HEK293 (cell line): ENCODE data around the gene CPT1C.

Experiments used
- CTCF ChIA-PET: fragments of 350-600 bp; formaldehyde crosslinking; extraction: SDS; loops from one replicate; lab custom pipeline; 2021; ENCODE audit warnings: antibody characterized with exemption; lab: Yijun Ruan, JAX
- POLR2A ChIA-PET: fragments of 300-600 bp; formaldehyde crosslinking; extraction: SDS; loops from one replicate; lab custom pipeline; 2020; ENCODE audit warnings: antibody characterized with exemption, inconsistent platforms; lab: Yijun Ruan, JAX
- H3K27ac ChIP-seq: fragments of 200-500 bp; sonication (Bioruptor generic); 2 replicates; pipeline ENCODE4 v1.5.1; 2014; ENCODE audit warnings: low read depth, low read length, control low read depth, inconsistent platforms; ENCODE audit errors: extremely low read depth
- H3K36me3 ChIP-seq, 2 experiments: fragments of 200-500 bp in 1 of 2; sonication (Bioruptor generic) in 1 of 2; 1 replicate in 1 of 2; 2 replicates in 1 of 2; pipeline ENCODE4 v1.5.1; 2014 to 2017; ENCODE audit warnings: inconsistent platforms in 2 of 2, low read length in 2 of 2; ENCODE audit not compliant: control insufficient read depth in 2 of 2, insufficient read depth in 1 of 2
- H3K4me1 ChIP-seq: fragments of 200-500 bp; sonication (Bioruptor generic); 2 replicates; pipeline ENCODE4 v1.5.1; 2014; ENCODE audit warnings: mild to moderate bottlenecking, low read length, inconsistent platforms; ENCODE audit not compliant: control insufficient read depth, insufficient read depth
- H3K4me3 ChIP-seq: 2 replicates; pipeline ENCODE4 v1.5.1; 2011; ENCODE audit warnings: low read depth, mild to moderate bottlenecking, control low read depth, low read length, moderate library complexity
- H3K9me3 ChIP-seq: fragments of 200-500 bp; sonication (Bioruptor generic); 2 replicates; pipeline ENCODE4 v1.5.1; 2014; ENCODE audit warnings: low read depth, low read length, inconsistent platforms; ENCODE audit not compliant: control insufficient read depth, insufficient read depth
- BCL11A ChIP-seq: fragments of 450-650 bp; formaldehyde crosslinking; IDR thresholded peaks from 2 replicates; pipeline ENCODE4 v1.5.1; 2016; ENCODE audit warnings: low read depth, missing biosample characterization, missing genetic modification characterization
- EGR2 ChIP-seq: fragments of 450-650 bp; formaldehyde crosslinking; IDR thresholded peaks from 2 replicates; pipeline ENCODE4 v1.5.1; 2016; ENCODE audit warnings: low read depth, missing biosample characterization, missing genetic modification characterization
- INSM2 ChIP-seq: fragments of 450-650 bp; formaldehyde crosslinking; IDR thresholded peaks from 2 replicates; pipeline ENCODE4 v1.5.1; 2016; ENCODE audit warnings: missing biosample characterization, missing genetic modification characterization
- KLF1 ChIP-seq: fragments of 450-650 bp; formaldehyde crosslinking; IDR thresholded peaks from 2 replicates; pipeline ENCODE4 v1.5.1; 2016; ENCODE audit warnings: missing biosample characterization, missing genetic modification characterization
- KLF9 ChIP-seq: fragments of 450-650 bp; formaldehyde crosslinking; IDR thresholded peaks from 2 replicates; pipeline ENCODE4 v1.5.1; 2016; ENCODE audit warnings: missing biosample characterization, missing genetic modification characterization, low read depth
- SALL2 ChIP-seq: fragments of 450-650 bp; formaldehyde crosslinking; IDR thresholded peaks from 2 replicates; pipeline ENCODE4 v1.5.0; 2017; ENCODE audit warnings: missing biosample characterization, mild to moderate bottlenecking, missing genetic modification characterization, borderline replicate concordance
- ZBTB44 ChIP-seq: fragments of 450-650 bp; IDR thresholded peaks from 2 replicates; pipeline ENCODE4 v1.5.1; 2018; ENCODE audit warnings: missing biosample characterization, mild to moderate bottlenecking, missing genetic modification characterization
- ZBTB8A ChIP-seq: fragments of 450-650 bp; formaldehyde crosslinking; IDR thresholded peaks from 2 replicates; pipeline ENCODE4 v1.5.1; 2016; ENCODE audit warnings: missing biosample characterization, missing genetic modification characterization
- ZFP3 ChIP-seq: fragments of 450-650 bp; formaldehyde crosslinking; IDR thresholded peaks from 2 replicates; pipeline ENCODE4 v1.5.1; 2016; ENCODE audit warnings: low read depth, missing biosample characterization, missing genetic modification characterization
- ZFP37 ChIP-seq: fragments of 450-650 bp; formaldehyde crosslinking; IDR thresholded peaks from 2 replicates; pipeline ENCODE4 v1.5.1; 2016; ENCODE audit warnings: missing biosample characterization, missing genetic modification characterization
- ZNF10 ChIP-seq: fragments of 450-650 bp; formaldehyde crosslinking; IDR thresholded peaks from 2 replicates; pipeline ENCODE4 v1.5.1; 2017; ENCODE audit warnings: missing biosample characterization, missing genetic modification characterization
- ZNF133 ChIP-seq: fragments of 450-650 bp; formaldehyde crosslinking; IDR thresholded peaks from 2 replicates; pipeline ENCODE4 v1.5.1; 2016; ENCODE audit warnings: missing biosample characterization, missing genetic modification characterization
- ZNF148 ChIP-seq: fragments of 450-650 bp; formaldehyde crosslinking; IDR thresholded peaks from 2 replicates; pipeline ENCODE4 v1.5.0; 2017; ENCODE audit warnings: missing biosample characterization, missing genetic modification characterization, borderline replicate concordance
- ZNF214 ChIP-seq: fragments of 450-650 bp; formaldehyde crosslinking; IDR thresholded peaks from 2 replicates; pipeline ENCODE4 v1.5.1; 2017; ENCODE audit warnings: missing biosample characterization, mild to moderate bottlenecking, missing genetic modification characterization, borderline replicate concordance
- ZNF239 ChIP-seq: fragments of 450-650 bp; formaldehyde crosslinking; IDR thresholded peaks from 2 replicates; pipeline ENCODE4 v1.5.1; 2016; ENCODE audit warnings: missing biosample characterization, missing genetic modification characterization
- ZNF302 ChIP-seq: fragments of 450-650 bp; formaldehyde crosslinking; IDR thresholded peaks from 2 replicates; pipeline ENCODE4 v1.5.1; 2016; ENCODE audit warnings: missing biosample characterization, missing genetic modification characterization, low read depth
- ZNF426 ChIP-seq: fragments of 450-650 bp; formaldehyde crosslinking; IDR thresholded peaks from 2 replicates; pipeline ENCODE4 v1.5.1; 2017; ENCODE audit warnings: missing biosample characterization, missing genetic modification characterization, mild to moderate bottlenecking, inconsistent platforms, moderate library complexity
- ZNF513 ChIP-seq: fragments of 450-650 bp; IDR thresholded peaks from 2 replicates; pipeline ENCODE4 v1.5.1; 2018; ENCODE audit warnings: missing biosample characterization, missing genetic modification characterization
- ZNF529 ChIP-seq: fragments of 450-650 bp; formaldehyde crosslinking; IDR thresholded peaks from 2 replicates; pipeline ENCODE4 v1.5.1; 2017; ENCODE audit warnings: missing genetic modification characterization, missing biosample characterization; ENCODE audit not compliant: insufficient replicate concordance
- ZNF548 ChIP-seq: fragments of 450-650 bp; formaldehyde crosslinking; IDR thresholded peaks from 2 replicates; pipeline ENCODE4 v1.5.1; 2016; ENCODE audit warnings: missing biosample characterization, missing genetic modification characterization
- ZNF555 ChIP-seq: fragments of 450-650 bp; formaldehyde crosslinking; conservative IDR thresholded peaks from 2 replicates; pipeline ENCODE4 v1.5.1; 2017; ENCODE audit warnings: missing biosample characterization, mild to moderate bottlenecking, missing genetic modification characterization, inconsistent platforms
- ZNF571 ChIP-seq: fragments of 450-650 bp; formaldehyde crosslinking; IDR thresholded peaks from 2 replicates; pipeline ENCODE4 v1.5.0; 2017; ENCODE audit warnings: missing biosample characterization, missing genetic modification characterization
- ZNF585B ChIP-seq: fragments of 450-650 bp; formaldehyde crosslinking; IDR thresholded peaks from 2 replicates; pipeline ENCODE4 v1.5.1; 2016; ENCODE audit warnings: missing biosample characterization, missing genetic modification characterization
- ZNF626 ChIP-seq: fragments of 450-650 bp; sonication (Bioruptor Pico); formaldehyde crosslinking; IDR thresholded peaks from 2 replicates; pipeline ENCODE4 v1.5.1; 2018; ENCODE audit warnings: missing biosample characterization, missing genetic modification characterization, inconsistent platforms
- ZNF639 ChIP-seq: fragments of 450-650 bp; formaldehyde crosslinking; IDR thresholded peaks from 2 replicates; pipeline ENCODE4 v1.5.1; 2016; ENCODE audit warnings: missing biosample characterization, missing genetic modification characterization
- ZNF658 ChIP-seq: fragments of 450-650 bp; formaldehyde crosslinking; IDR thresholded peaks from 2 replicates; pipeline ENCODE4; 2016; ENCODE audit warnings: missing biosample characterization, missing genetic modification characterization
- ZNF664 ChIP-seq: fragments of 450-650 bp; formaldehyde crosslinking; IDR thresholded peaks from 2 replicates; pipeline ENCODE4 v1.5.1; 2016; ENCODE audit warnings: missing biosample characterization, missing genetic modification characterization
- ZNF776 ChIP-seq: fragments of 450-650 bp; formaldehyde crosslinking; IDR thresholded peaks from 2 replicates; pipeline ENCODE4 v1.5.0; 2017; ENCODE audit warnings: missing biosample characterization, missing genetic modification characterization, borderline replicate concordance
- ZXDB ChIP-seq: fragments of 450-650 bp; formaldehyde crosslinking; IDR thresholded peaks from 2 replicates; pipeline ENCODE4 v1.5.1; 2016; ENCODE audit warnings: missing biosample characterization, missing genetic modification characterization

Gene CPT1C

GRCh38 chr19:49665351-49666119 is 25.4 kb upstream of the CPT1C start, which contains the start of the genes BCL2L12 and IRF3:
BCL2L12 (plus strand) TSS chr19:49665933; CDS start chr19:49666693, 760 bp downstream.
IRF3 (minus strand) TSS chr19:49665857; CDS start chr19:49664838, 1,019 bp downstream.
- H3K36me3 ChIP-seq, result peaks cover 17 to 56% of the 10 kb centered on the region in 2 experiments
- H3K9me3 ChIP-seq, result no peaks in the 10 kb centered on the region
- POLR2A ChIA-PET, result interaction anchor here (0.6 to 4.9 kb wide), 10 partner anchors 10 to 214 kb away, joined by 5 to 85 read pairs (median 12); partner anchors contain the start of genes AP2A1, NOSIP, PIH1D1 and PRMT1
- H3K4me3 ChIP-seq, result peak within 1 kb of the TSS; percentile 48
- H3K27ac ChIP-seq, result peak within 1 kb of the TSS; percentile 87
- CTCF ChIA-PET, result interaction anchor here (0.6 to 3.2 kb wide), 5 partner anchors 11 to 163 kb away, joined by 3 to 27 read pairs (median 4); partner anchors contain the start of gene PRMT1
- peaks cover 6% of the 10 kb centered on the region for H3K4me1 ChIP-seq
- no peak for TF ChIP-seq ZNF639
- peak; percentile 39; the same call in 1 of the 2 replicates for TF ChIP-seq ZBTB8A (tag by site-specific recombination)
- TF ChIP-seq ZNF426 (tag by site-specific recombination), result no peak
- TF ChIP-seq ZNF133, result no peak
- no peak for TF ChIP-seq ZNF626 (tag by site-specific recombination)
- no peak for TF ChIP-seq ZNF571 (tag by site-specific recombination)
- TF ChIP-seq ZFP3 (tag by site-specific recombination), result no peak
- TF ChIP-seq EGR2 (tag by site-specific recombination), result peak; percentile 37; the same call in 1 of the 2 replicates
- TF ChIP-seq ZXDB, result peak; percentile 38; the same call in 1 of the 2 replicates
- TF ChIP-seq INSM2 (tag by site-specific recombination), result no peak
- TF ChIP-seq ZNF214 (tag by site-specific recombination), result no peak
- TF ChIP-seq ZNF548, result no peak
- no peak for TF ChIP-seq ZNF148 (tag by site-specific recombination)
- TF ChIP-seq ZNF658 (tag by site-specific recombination), result no peak
- no peak for TF ChIP-seq ZNF302 (tag by site-specific recombination)
- TF ChIP-seq ZFP37 (tag by site-specific recombination), result peak; percentile 71; the same call in 1 of the 2 replicates
- no peak for TF ChIP-seq ZNF664 (tag by site-specific recombination)
- no peak for TF ChIP-seq ZNF513 (tag by site-specific recombination)
- TF ChIP-seq SALL2 (tag by site-specific recombination), result no peak
- 0 out of 2 replicates have a peak, but pooled peaks have one; percentile 10 for TF ChIP-seq KLF9 (tag by site-specific recombination)
- TF ChIP-seq BCL11A (tag by site-specific recombination), result no peak
- TF ChIP-seq ZNF776 (tag by site-specific recombination), result no peak
- no peak for TF ChIP-seq ZNF555
- TF ChIP-seq ZNF239, result no peak
- TF ChIP-seq ZBTB44, result peak; percentile 21; the same call in 1 of the 2 replicates
- no peak for TF ChIP-seq ZNF529 (tag by site-specific recombination)
- TF ChIP-seq ZNF10, result no peak
- TF ChIP-seq KLF1 (tag by site-specific recombination), result peak; percentile 73
- TF ChIP-seq ZNF585B (tag by site-specific recombination), result no peak
